HCT116 (cell line): ENCODE measurements around the gene GBP7. TPM values are rescaled to one million over a fixed set of nuclear protein-coding genes. Genes with fewer than 3 reads are reported as not detected.

Source experiments
- ATAC-seq: fragments of 200-7000 bp; cut with Tn5 transposase; 2 replicates; pipeline ENCODE4 v1.9.1; 2020; ENCODE audit warnings: mild to moderate bottlenecking, moderate library complexity
- BruUV-seq: library from RNA; stranded (reverse); fragments of 400-500 nt; replicated peaks from 2 replicates; lab custom pipeline; 2021; lab: Mats Ljungman, UMichigan
- CTCF ChIA-PET: fragments of 300-600 bp; sonication (Branson Sonifier 250); formaldehyde crosslinking; loops from one replicate; lab custom pipeline; 2021; ENCODE audit warnings: antibody characterized with exemption; lab: Charles Lee
- POLR2A ChIA-PET: fragments of 300-600, 350-600 bp; sonication (Branson Sonifier 250); formaldehyde crosslinking; loops from one replicate; lab custom pipeline; 2021; ENCODE audit warnings: antibody characterized with exemption; lab: Charles Lee
- RAD21 ChIA-PET, 2 experiments: fragments of 300-600 bp; sonication (Branson Sonifier 250); formaldehyde crosslinking; loops; one replicate each; lab custom pipeline; 2023; ENCODE audit warnings: low total read pairs in 2 of 2; ENCODE audit not compliant: uncharacterized antibody in 2 of 2, unreplicated experiment in 2 of 2, low non-redundant PET in 1 of 2; lab: Charles Lee
- DNase-seq: peaks from one replicate; pipeline ENCODE4 v3.0.0-alpha.2; 2010; ENCODE audit warnings: low read depth, low spot score
- H2AFZ ChIP-seq: fragments of 200-600 bp; shearing (Covaris generic), sonication (generic); 2 replicates; pipeline ENCODE4 v1.6.1; 2017; ENCODE audit warnings: low read depth, mixed run types, mixed read lengths, antibody characterized with exemption, low read length; ENCODE audit not compliant: poor library complexity, severe bottlenecking
- H3K27ac ChIP-seq: 2 replicates; pipeline ENCODE4 v1.5.1; 2012; ENCODE audit warnings: low read depth, low read length
- H3K27me3 ChIP-seq: fragments of 200-600 bp; sonication (generic); 2 replicates; pipeline ENCODE4 v1.6.1; 2016; ENCODE audit warnings: mixed run types, low read length, mixed read lengths; ENCODE audit not compliant: insufficient read depth
- H3K36me3 ChIP-seq, 2 experiments: fragments of 200-500 bp in 1 of 2; fragments of 200-600 bp in 1 of 2; sonication (Bioruptor generic) in 1 of 2; sonication (generic) in 1 of 2; 2 replicates each; pipeline versions ENCODE4 v1.5.1 to v1.6.1; 2014 to 2016; ENCODE audit warnings: low read length in 2 of 2, inconsistent platforms in 1 of 2, mixed read lengths in 1 of 2, mixed run types in 1 of 2; ENCODE audit not compliant: insufficient read depth in 2 of 2, control insufficient read depth in 1 of 2
- H3K4me1 ChIP-seq, 2 experiments: fragments of 200-600 bp in 1 of 2; sonication (generic) in 1 of 2; 2 replicates each; pipeline versions ENCODE4 v1.5.1 to v1.6.1; 2012 to 2017; ENCODE audit warnings: low read length in 2 of 2, inconsistent platforms in 1 of 2, mild to moderate bottlenecking in 1 of 2, mixed read lengths in 1 of 2, mixed run types in 1 of 2, moderate library complexity in 1 of 2; ENCODE audit not compliant: insufficient read depth in 2 of 2, control insufficient read depth in 1 of 2
- H3K4me2 ChIP-seq: fragments of 200-600 bp; sonication (generic); 2 replicates; pipeline ENCODE4 v1.6.1; 2017; ENCODE audit warnings: mixed run types, low read length, mixed read lengths
- H3K4me3 ChIP-seq, 2 experiments: fragments of 200-600 bp in 1 of 2; sonication (generic) in 1 of 2; replicated peaks in 1 of 2; 2 replicates each; pipeline ENCODE4 v1.5.1; 2011 to 2016; ENCODE audit warnings: low read length in 2 of 2, control low read depth in 1 of 2, low read depth in 1 of 2, mild to moderate bottlenecking in 1 of 2, mixed read lengths in 1 of 2, mixed run types in 1 of 2
- H3K79me2 ChIP-seq: fragments of 200-600 bp; sonication (generic); 2 replicates; pipeline ENCODE4 v1.6.1; 2017; ENCODE audit warnings: mild to moderate bottlenecking, mixed run types, low read length, moderate library complexity, mixed read lengths; ENCODE audit not compliant: insufficient read depth
- H3K9ac ChIP-seq: fragments of 200-600 bp; sonication (generic); 2 replicates; pipeline ENCODE4 v1.6.1; 2016; ENCODE audit warnings: low read length, mixed read lengths
- H3K9me2 ChIP-seq: fragments of 200-600 bp; sonication (generic), shearing (Covaris generic); 2 replicates; pipeline ENCODE4 v1.6.1; 2017; ENCODE audit warnings: mixed run types, mild to moderate bottlenecking, moderate library complexity; ENCODE audit not compliant: insufficient read depth
- H3K9me3 ChIP-seq, 2 experiments: fragments of 200-500 bp in 1 of 2; fragments of 200-600 bp in 1 of 2; sonication (Bioruptor generic) in 1 of 2; sonication (generic) in 1 of 2; 2 replicates each; pipeline ENCODE4 v1.6.1; 2014 to 2017; ENCODE audit warnings: low read length in 2 of 2, mixed read lengths in 2 of 2, inconsistent platforms in 1 of 2, low read depth in 1 of 2, mild to moderate bottlenecking in 1 of 2, mixed run types in 1 of 2, moderate library complexity in 1 of 2; ENCODE audit not compliant: control insufficient read depth in 1 of 2, insufficient read depth in 1 of 2
- H4K20me1 ChIP-seq: fragments of 200-600 bp; sonication (generic), shearing (Covaris generic); 2 replicates; pipeline ENCODE4 v1.6.1; 2017; ENCODE audit warnings: mixed run types, mild to moderate bottlenecking, moderate library complexity; ENCODE audit not compliant: insufficient read depth
- EGR1 ChIP-seq: IDR thresholded peaks from 2 replicates; pipeline ENCODE4 v1.6.1; 2012; ENCODE audit warnings: low read depth
- EZH2phosphoT487 ChIP-seq: fragments of 200-600 bp; IDR thresholded peaks from 2 replicates; pipeline ENCODE4 v1.6.1; 2018; ENCODE audit warnings: antibody characterized with exemption, borderline replicate concordance
- POLR2AphosphoS5 ChIP-seq: IDR thresholded peaks from 2 replicates; pipeline ENCODE4 v1.6.1; 2011; ENCODE audit warnings: mild to moderate bottlenecking, low read depth, low read length, moderate library complexity
- YY1 ChIP-seq: IDR thresholded peaks from 2 replicates; pipeline ENCODE4 v1.6.1; 2011; ENCODE audit warnings: low read length, low read depth, moderate library complexity, mild to moderate bottlenecking; ENCODE audit not compliant: insufficient replicate concordance; ENCODE audit errors: extremely low read depth
- ZNF274 ChIP-seq: fragments of 200-500 bp; sonication (Bioruptor generic); IDR thresholded peaks from 2 replicates; pipeline ENCODE4 v1.6.1; 2014; ENCODE audit warnings: mild to moderate bottlenecking, low read depth, low read length, inconsistent platforms
- intact Hi-C: fragments of 100-400 bp; cut with micrococcal nuclease; formaldehyde crosslinking; loops from 2 replicates; pipeline ENCODE4 v1.10.0; 2022
- total RNA-seq: library from RNA; stranded (reverse); gene quantifications from one replicate; pipeline ENCODE4 v1.2.1, GENCODE V29; 2021; ENCODE audit not compliant: unreplicated experiment
- TF ChIP-seq, protein P1 (sequence below): IDR thresholded peaks from 2 replicates; pipeline ENCODE4 v1.6.1; 2012
- TF ChIP-seq, protein P2 (sequence below): IDR thresholded peaks from 2 replicates; pipeline ENCODE4 v1.6.1; 2012; ENCODE audit warnings: low read depth

The GBP7 gene
- total RNA-seq, 1 experiment from 2014 or later: not detected

DNA sequence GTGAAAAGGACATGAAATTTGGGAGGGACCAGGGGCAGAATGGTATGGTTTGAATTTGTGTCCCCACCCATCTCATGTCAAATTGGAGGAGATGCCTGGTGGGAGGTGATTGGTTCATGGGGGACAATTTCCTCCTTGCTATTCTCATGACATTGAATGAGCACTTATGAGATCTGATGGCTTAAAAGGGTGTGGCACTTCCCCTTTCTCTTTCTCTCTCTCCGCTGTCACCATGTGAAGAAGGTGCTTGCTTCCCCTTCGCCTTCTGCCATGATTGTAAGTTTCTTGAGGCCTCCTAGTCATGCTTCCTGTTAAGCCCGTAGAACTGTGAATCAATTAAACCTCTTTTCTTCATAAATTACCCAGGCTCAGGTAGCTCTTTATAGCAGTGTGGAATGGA lies 30.6 kb upstream of the GBP7 start:
- no peaks in the 10 kb centered on the region for H3K27me3 ChIP-seq
- no peaks in the 10 kb centered on the region for H3K4me1 ChIP-seq
- H3K9ac ChIP-seq: no peak overlapping the region
- H4K20me1 ChIP-seq: no peaks in the 10 kb centered on the region
- no TSS peak for BruUV-seq
- TF ChIP-seq, protein P1, sequence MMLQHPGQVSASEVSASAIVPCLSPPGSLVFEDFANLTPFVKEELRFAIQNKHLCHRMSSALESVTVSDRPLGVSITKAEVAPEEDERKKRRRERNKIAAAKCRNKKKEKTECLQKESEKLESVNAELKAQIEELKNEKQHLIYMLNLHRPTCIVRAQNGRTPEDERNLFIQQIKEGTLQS: no peak
- TF ChIP-seq, protein P2, sequence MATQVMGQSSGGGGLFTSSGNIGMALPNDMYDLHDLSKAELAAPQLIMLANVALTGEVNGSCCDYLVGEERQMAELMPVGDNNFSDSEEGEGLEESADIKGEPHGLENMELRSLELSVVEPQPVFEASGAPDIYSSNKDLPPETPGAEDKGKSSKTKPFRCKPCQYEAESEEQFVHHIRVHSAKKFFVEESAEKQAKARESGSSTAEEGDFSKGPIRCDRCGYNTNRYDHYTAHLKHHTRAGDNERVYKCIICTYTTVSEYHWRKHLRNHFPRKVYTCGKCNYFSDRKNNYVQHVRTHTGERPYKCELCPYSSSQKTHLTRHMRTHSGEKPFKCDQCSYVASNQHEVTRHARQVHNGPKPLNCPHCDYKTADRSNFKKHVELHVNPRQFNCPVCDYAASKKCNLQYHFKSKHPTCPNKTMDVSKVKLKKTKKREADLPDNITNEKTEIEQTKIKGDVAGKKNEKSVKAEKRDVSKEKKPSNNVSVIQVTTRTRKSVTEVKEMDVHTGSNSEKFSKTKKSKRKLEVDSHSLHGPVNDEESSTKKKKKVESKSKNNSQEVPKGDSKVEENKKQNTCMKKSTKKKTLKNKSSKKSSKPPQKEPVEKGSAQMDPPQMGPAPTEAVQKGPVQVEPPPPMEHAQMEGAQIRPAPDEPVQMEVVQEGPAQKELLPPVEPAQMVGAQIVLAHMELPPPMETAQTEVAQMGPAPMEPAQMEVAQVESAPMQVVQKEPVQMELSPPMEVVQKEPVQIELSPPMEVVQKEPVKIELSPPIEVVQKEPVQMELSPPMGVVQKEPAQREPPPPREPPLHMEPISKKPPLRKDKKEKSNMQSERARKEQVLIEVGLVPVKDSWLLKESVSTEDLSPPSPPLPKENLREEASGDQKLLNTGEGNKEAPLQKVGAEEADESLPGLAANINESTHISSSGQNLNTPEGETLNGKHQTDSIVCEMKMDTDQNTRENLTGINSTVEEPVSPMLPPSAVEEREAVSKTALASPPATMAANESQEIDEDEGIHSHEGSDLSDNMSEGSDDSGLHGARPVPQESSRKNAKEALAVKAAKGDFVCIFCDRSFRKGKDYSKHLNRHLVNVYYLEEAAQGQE: no peak
- TF ChIP-seq ZNF274: no peak
- no peak for TF ChIP-seq EGR1
- no peak for TF ChIP-seq EZH2phosphoT487
- no peak for TF ChIP-seq YY1
- no peak for TF ChIP-seq POLR2AphosphoS5
- H3K4me3 ChIP-seq: no peak overlapping the region
- H3K36me3 ChIP-seq: no peaks in the 10 kb centered on the region
- H3K9me3 ChIP-seq: peaks cover 0 to 3% of the 10 kb centered on the region in 2 experiments; a peak in 1 of 4 replicates
- no peak for ATAC-seq
- no peak overlapping the region for H3K27ac ChIP-seq
- no peak overlapping the region for H3K4me2 ChIP-seq
- ChIA-PET POLR2A (no interaction called here), CTCF (no interaction called here), RAD21 (no interaction called here)
- no peak overlapping the region for H2AFZ ChIP-seq
- intact Hi-C loops: no loop called here
- no peaks in the 10 kb centered on the region for H3K79me2 ChIP-seq
- DNase-seq: no peak
- no peaks in the 10 kb centered on the region for H3K9me2 ChIP-seq
